ENCODE data around the gene ZNF423.

The ZNF423 gene

GRCh38 chr16:49628148-49628547, 227.8 kb downstream of the ZNF423 start:
- Histone ChIP-seq H3K79me2 (peaks cover 2% of the 10 kb centered on the region), H3K27ac (no peak overlapping the region), H3K27me3 (ENCODE audit: control insufficient read depth, insufficient read depth, low read length) (no peaks in the 10 kb centered on the region), H3K36me3 (ENCODE audit: control insufficient read depth, insufficient read depth, low read length) (no peaks in the 10 kb centered on the region), H3K4me3 (ENCODE audit: low read depth, low read length) (no peak overlapping the region), H3K4me2 (ENCODE audit: low read length) (no peak overlapping the region), H3K9ac (no peak overlapping the region), H3K9me3 (ENCODE audit: control insufficient read depth, low read length) (no peaks in the 10 kb centered on the region), H2AFZ (no peak overlapping the region), H3K4me1 (no peaks in the 10 kb centered on the region)
- no peak for TF ChIP-seq CTCF (IDR thresholded peaks at IDR 0.05)

- no peak for TF ChIP-seq CTCF (IDR thresholded peaks at IDR 0.05)
Observed at GRCh38 chr16:49625311-49626065, 230.4 kb downstream of the ZNF423 start.

GRCh38 chr16:49623501-49624266, 232.2 kb downstream of the ZNF423 start:
- Histone ChIP-seq H3K4me3 (ENCODE audit: low read depth, low read length) (no peak overlapping the region), H3K9me3 (ENCODE audit: control insufficient read depth, low read length) (no peaks in the 10 kb centered on the region), H3K4me1 (peaks cover 12% of the 10 kb centered on the region), H3K9ac (no peak overlapping the region), H3K36me3 (ENCODE audit: control insufficient read depth, insufficient read depth, low read length) (no peaks in the 10 kb centered on the region), H2AFZ (no peak overlapping the region), H3K27me3 (ENCODE audit: control insufficient read depth, insufficient read depth, low read length) (no peaks in the 10 kb centered on the region), H3K27ac (no peak overlapping the region), H3K79me2 (no peaks in the 10 kb centered on the region), H3K4me2 (ENCODE audit: low read length) (no peak overlapping the region)
- no peak for TF ChIP-seq CTCF (IDR thresholded peaks at IDR 0.05)

More at GRCh38 chr16:49625311-49626065, 230.4 kb downstream of the ZNF423 start:
- Histone ChIP-seq H3K27me3 (ENCODE audit: control insufficient read depth, insufficient read depth, low read length) (no peaks in the 10 kb centered on the region), H3K4me2 (ENCODE audit: low read length) (no peak overlapping the region), H3K9me3 (ENCODE audit: control insufficient read depth, low read length) (no peaks in the 10 kb centered on the region), H3K79me2 (no peaks in the 10 kb centered on the region), H3K9ac (no peak overlapping the region), H3K4me3 (ENCODE audit: low read depth, low read length) (no peak overlapping the region), H2AFZ (no peak overlapping the region), H3K36me3 (ENCODE audit: control insufficient read depth, insufficient read depth, low read length) (no peaks in the 10 kb centered on the region), H3K4me1 (peaks cover 5% of the 10 kb centered on the region), H3K27ac (no peak overlapping the region)

GRCh38 chr16:49622421-49623402, 233.2 kb downstream of the ZNF423 start:
- Histone ChIP-seq H3K36me3 (ENCODE audit: control insufficient read depth, insufficient read depth, low read length) (no peaks in the 10 kb centered on the region), H3K27ac (no peak overlapping the region), H3K4me2 (ENCODE audit: low read length) (no peak overlapping the region), H3K79me2 (no peaks in the 10 kb centered on the region), H3K27me3 (ENCODE audit: control insufficient read depth, insufficient read depth, low read length) (no peaks in the 10 kb centered on the region), H3K9ac (no peak overlapping the region), H3K4me1 (peaks cover 12% of the 10 kb centered on the region), H2AFZ (no peak overlapping the region), H3K9me3 (ENCODE audit: control insufficient read depth, low read length) (no peaks in the 10 kb centered on the region), H3K4me3 (ENCODE audit: low read depth, low read length) (no peak overlapping the region)
- TF ChIP-seq CTCF (IDR thresholded peaks at IDR 0.05), result no peak
